ENCODE results near the gene RASL12.

DNA sequence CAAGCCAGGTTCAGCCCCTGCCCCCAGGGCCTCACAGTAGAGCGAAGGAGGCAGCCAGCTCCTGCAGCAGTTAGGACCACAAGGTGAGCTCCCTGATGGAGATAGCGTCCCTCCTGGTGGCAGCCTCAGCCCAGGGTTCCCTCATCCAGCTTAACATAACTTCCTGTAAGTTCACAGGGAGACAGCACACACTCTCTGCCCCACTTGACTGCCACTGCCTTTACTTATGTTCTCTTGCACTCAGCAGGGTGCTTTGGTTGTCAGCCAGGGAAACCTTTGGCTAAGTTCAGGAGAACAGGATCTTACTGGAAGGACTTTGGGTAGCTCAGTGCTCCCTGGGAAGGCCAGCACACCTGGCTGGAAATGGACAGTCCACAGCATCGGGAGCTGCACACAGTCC lies 19.6 kb upstream of the RASL12 start:
- no peak for TF ChIP-seq ESRRA (IDR thresholded peaks at IDR 0.05; ENCODE audit: borderline replicate concordance, low read length)
- TF ChIP-seq, protein P1, sequence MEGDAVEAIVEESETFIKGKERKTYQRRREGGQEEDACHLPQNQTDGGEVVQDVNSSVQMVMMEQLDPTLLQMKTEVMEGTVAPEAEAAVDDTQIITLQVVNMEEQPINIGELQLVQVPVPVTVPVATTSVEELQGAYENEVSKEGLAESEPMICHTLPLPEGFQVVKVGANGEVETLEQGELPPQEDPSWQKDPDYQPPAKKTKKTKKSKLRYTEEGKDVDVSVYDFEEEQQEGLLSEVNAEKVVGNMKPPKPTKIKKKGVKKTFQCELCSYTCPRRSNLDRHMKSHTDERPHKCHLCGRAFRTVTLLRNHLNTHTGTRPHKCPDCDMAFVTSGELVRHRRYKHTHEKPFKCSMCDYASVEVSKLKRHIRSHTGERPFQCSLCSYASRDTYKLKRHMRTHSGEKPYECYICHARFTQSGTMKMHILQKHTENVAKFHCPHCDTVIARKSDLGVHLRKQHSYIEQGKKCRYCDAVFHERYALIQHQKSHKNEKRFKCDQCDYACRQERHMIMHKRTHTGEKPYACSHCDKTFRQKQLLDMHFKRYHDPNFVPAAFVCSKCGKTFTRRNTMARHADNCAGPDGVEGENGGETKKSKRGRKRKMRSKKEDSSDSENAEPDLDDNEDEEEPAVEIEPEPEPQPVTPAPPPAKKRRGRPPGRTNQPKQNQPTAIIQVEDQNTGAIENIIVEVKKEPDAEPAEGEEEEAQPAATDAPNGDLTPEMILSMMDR (IDR thresholded peaks at IDR 0.05), result no peak
